ENCODE measurements around the gene NSUN3. TPM values are rescaled to one million over a fixed set of nuclear protein-coding genes. Genes with fewer than 3 reads are reported as not detected.

NSUN3 gene
- total and polyA plus RNA-seq, 2 donors (not counting 3 experiments of a cell fraction or from before 2014, with no cell fraction given) = 3.4 to 10.7 TPM

DNA sequence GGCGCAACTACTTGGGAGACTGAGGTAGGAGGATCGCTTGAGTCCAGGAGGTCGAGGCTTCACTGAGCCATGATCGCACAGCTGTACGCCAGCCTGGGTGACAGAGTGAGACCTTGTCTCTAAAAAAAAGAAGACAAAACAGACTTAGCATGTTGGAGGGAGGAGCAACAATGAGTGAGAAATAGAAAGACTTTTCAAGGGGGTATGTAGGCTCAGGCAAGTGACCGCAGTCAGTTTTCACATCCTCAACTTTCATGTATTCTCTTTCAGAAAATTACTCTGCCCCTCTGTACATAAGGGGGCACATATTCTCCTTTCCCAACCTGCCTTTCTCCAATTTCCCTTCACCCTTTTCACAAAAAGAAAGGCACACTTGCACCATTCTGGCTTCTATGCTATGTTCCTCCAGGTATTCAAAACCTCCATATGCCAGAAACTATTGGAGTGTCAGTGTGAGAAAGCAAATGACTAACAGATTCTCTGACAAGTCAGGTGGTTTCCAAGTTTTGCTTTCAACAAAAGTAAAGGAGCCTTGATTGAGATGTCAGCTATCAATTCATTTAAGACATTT, 7.6 kb downstream of the NSUN3 start:
- H3K4me3 ChIP-seq (replicated peaks in 1 of 3; ENCODE audit: insufficient read depth in 1 of 3, low read depth in 1 of 3, low read length in 3 of 3) = no peak overlapping the region
- no peak for TF ChIP-seq MYC (IDR thresholded peaks at IDR 0.05; ENCODE audit: low read depth, low read length)
- TF ChIP-seq POLR2AphosphoS5 (IDR thresholded peaks at IDR 0.05; ENCODE audit: insufficient read depth, low read depth, low read length) = no peak
- TF ChIP-seq POLR2A (IDR thresholded peaks at IDR 0.05; ENCODE audit: low read depth, low read length) = no peak
- TF ChIP-seq FOS (IDR thresholded peaks at IDR 0.05; ENCODE audit: borderline replicate concordance, insufficient read depth, low read length) = no peak
- no peak for TF ChIP-seq GATA2 (IDR thresholded peaks at IDR 0.05; ENCODE audit: insufficient read depth, insufficient read length, low read depth, low read length)
- TF ChIP-seq, protein P1, sequence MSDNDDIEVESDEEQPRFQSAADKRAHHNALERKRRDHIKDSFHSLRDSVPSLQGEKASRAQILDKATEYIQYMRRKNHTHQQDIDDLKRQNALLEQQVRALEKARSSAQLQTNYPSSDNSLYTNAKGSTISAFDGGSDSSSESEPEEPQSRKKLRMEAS (IDR thresholded peaks at IDR 0.05; ENCODE audit: insufficient read depth, insufficient read length) = no peak
- no peak for TF ChIP-seq EZH2 (IDR thresholded peaks at IDR 0.05; ENCODE audit: borderline replicate concordance, low read depth, low read length, severe bottlenecking)
- TF ChIP-seq JUN (IDR thresholded peaks at IDR 0.05; ENCODE audit: borderline replicate concordance, insufficient read depth, insufficient read length, low read depth) = no peak
- TF ChIP-seq, protein P2, sequence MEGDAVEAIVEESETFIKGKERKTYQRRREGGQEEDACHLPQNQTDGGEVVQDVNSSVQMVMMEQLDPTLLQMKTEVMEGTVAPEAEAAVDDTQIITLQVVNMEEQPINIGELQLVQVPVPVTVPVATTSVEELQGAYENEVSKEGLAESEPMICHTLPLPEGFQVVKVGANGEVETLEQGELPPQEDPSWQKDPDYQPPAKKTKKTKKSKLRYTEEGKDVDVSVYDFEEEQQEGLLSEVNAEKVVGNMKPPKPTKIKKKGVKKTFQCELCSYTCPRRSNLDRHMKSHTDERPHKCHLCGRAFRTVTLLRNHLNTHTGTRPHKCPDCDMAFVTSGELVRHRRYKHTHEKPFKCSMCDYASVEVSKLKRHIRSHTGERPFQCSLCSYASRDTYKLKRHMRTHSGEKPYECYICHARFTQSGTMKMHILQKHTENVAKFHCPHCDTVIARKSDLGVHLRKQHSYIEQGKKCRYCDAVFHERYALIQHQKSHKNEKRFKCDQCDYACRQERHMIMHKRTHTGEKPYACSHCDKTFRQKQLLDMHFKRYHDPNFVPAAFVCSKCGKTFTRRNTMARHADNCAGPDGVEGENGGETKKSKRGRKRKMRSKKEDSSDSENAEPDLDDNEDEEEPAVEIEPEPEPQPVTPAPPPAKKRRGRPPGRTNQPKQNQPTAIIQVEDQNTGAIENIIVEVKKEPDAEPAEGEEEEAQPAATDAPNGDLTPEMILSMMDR (IDR thresholded peaks at IDR 0.05; ENCODE audit: extremely low read depth in 1 of 2, insufficient read depth in 1 of 2, low read depth in 1 of 2, low read length in 2 of 2) = no peak
- dilution Hi-C loops (cut with MboI; ENCODE audit: extremely low pct_ligation_motif_present, low sequenced_read_pairs) = no loop called here
- H3K4me1 ChIP-seq (ENCODE audit: control insufficient read depth, extremely low read depth, insufficient read depth, low read length) = peaks cover 6% of the 10 kb centered on the region
- no peak overlapping the region for H2AFZ ChIP-seq (ENCODE audit: low read depth, low read length)
- no peak overlapping the region for H3K4me2 ChIP-seq (ENCODE audit: insufficient read depth, low read length)
- CTCF ChIA-PET = interaction anchor here (1.4 kb wide), 1 partner anchor 67 kb away, joined by 4 read pairs; no protein-coding TSS in a partner anchor
- intact Hi-C loops (cut with micrococcal nuclease) = no loop called here
- BruUV-seq (replicated peaks) = no TSS peak
- no peaks in the 10 kb centered on the region for H3K9me3 ChIP-seq (replicated peaks; ENCODE audit: control insufficient read depth, insufficient read depth, low read length)
- H3K9ac ChIP-seq (replicated peaks; ENCODE audit: extremely low read depth, insufficient read depth, low read length) = no peak overlapping the region
- no peaks in the 10 kb centered on the region for H3K27me3 ChIP-seq (ENCODE audit: control insufficient read depth in 2 of 2, insufficient read depth in 2 of 2, low read length in 2 of 2)
- no peaks in the 10 kb centered on the region for H3K9me1 ChIP-seq (replicated peaks; ENCODE audit: control insufficient read depth, extremely low read depth, insufficient read depth, low read length)
- H4K20me1 ChIP-seq (replicated peaks; ENCODE audit: control insufficient read depth, extremely low read depth, insufficient read depth, low read length) = no peaks in the 10 kb centered on the region
- peaks cover 2% of the 10 kb centered on the region for H3K79me2 ChIP-seq (ENCODE audit: control insufficient read depth, insufficient read depth, low read length)
- POLR2A ChIA-PET = no interaction called here
- no peak for DNase-seq (ENCODE audit: low read depth, low spot score)
- peaks cover 0 to 6% of the 10 kb centered on the region in 2 experiments for H3K36me3 ChIP-seq (ENCODE audit: control insufficient read depth in 2 of 2, extremely low read depth in 1 of 2, insufficient read depth in 2 of 2, low read length in 2 of 2)
- no peak for FAIRE-seq
- no peak overlapping the region for H3K27ac ChIP-seq (ENCODE audit: insufficient read depth, low read depth, low read length)

All from endothelial cell of umbilical vein (primary cell).